GM12878 (cell line): ENCODE measurements around the gene RPS23. TPM values are rescaled to one million over a fixed set of nuclear protein-coding genes. Genes with fewer than 3 reads are reported as not detected.

Experiments
- ATAC-seq: fragments of 200-7000 bp; cut with Tn5 transposase; 3 replicates; pipeline ENCODE4 v1.9.1; 2020; ENCODE audit warnings: mild to moderate bottlenecking, moderate library complexity
- BruUV-seq: library from RNA; stranded (reverse); fragments of 400-500 nt; replicated peaks from 2 replicates; lab custom pipeline; 2021; lab: Mats Ljungman, UMichigan
- CTCF ChIA-PET: fragments of 300-600 bp; sonication (Branson Sonifier 250); formaldehyde crosslinking; extraction: SDS; loops from one replicate; lab custom pipeline; 2021; ENCODE audit warnings: inconsistent platforms; lab: Yijun Ruan, JAX
- POLR2A ChIA-PET: fragments of 350-600 bp; formaldehyde crosslinking; extraction: SDS; loops from one replicate; lab custom pipeline; 2021; ENCODE audit warnings: inconsistent platforms; lab: Charles Lee
- RAD21 ChIA-PET: fragments of 300-600 bp; sonication (Branson Sonifier 250); formaldehyde crosslinking; loops from one replicate; lab custom pipeline; 2023; ENCODE audit warnings: antibody characterized with exemption; ENCODE audit not compliant: unreplicated experiment; lab: Charles Lee
- SMC1A ChIA-PET: fragments of 300-600 bp; sonication (Branson Sonifier 250); formaldehyde crosslinking; loops from one replicate; lab custom pipeline; 2023; ENCODE audit not compliant: unreplicated experiment, uncharacterized antibody; lab: Charles Lee
- DNase-seq: peaks from one replicate; pipeline ENCODE4 v3.0.0-alpha.2; 2011; ENCODE audit warnings: low read depth, low spot score
- FAIRE-seq: peaks from 3 replicates; lab custom pipeline; 2011; peaks lifted over from hg19 to GRCh38; lab: Jason Lieb, UNC
- H2AFZ ChIP-seq: 2 replicates; pipeline ENCODE4 v1.6.0; 2011; ENCODE audit warnings: low read depth, low read length, control low read depth; ENCODE audit not compliant: control insufficient read depth
- H3K27ac ChIP-seq: 2 replicates; pipeline ENCODE4 v1.5.1; 2011; ENCODE audit warnings: control low read depth; ENCODE audit not compliant: control insufficient read depth, insufficient read depth
- H3K27me3 ChIP-seq, 2 experiments: replicated peaks in 1 of 2; 2 replicates each; pipeline versions ENCODE4 v1.6.0 to v1.6.1; 2011; ENCODE audit warnings: low read length in 1 of 2; ENCODE audit not compliant: control insufficient read depth in 2 of 2, insufficient read depth in 2 of 2
- H3K36me3 ChIP-seq, 2 experiments: 2 replicates each; pipeline ENCODE4 v1.5.1; 2011; ENCODE audit warnings: low read length in 1 of 2; ENCODE audit not compliant: control insufficient read depth in 2 of 2, insufficient read depth in 2 of 2
- H3K4me1 ChIP-seq: 2 replicates; pipeline ENCODE4 v1.6.1; 2011; ENCODE audit warnings: mild to moderate bottlenecking, low read length, moderate library complexity, mixed read lengths; ENCODE audit not compliant: control insufficient read depth, insufficient read depth
- H3K4me2 ChIP-seq: 2 replicates; pipeline ENCODE4 v1.6.0; 2011; ENCODE audit warnings: control low read depth; ENCODE audit not compliant: control insufficient read depth, insufficient read depth
- H3K4me3 ChIP-seq: fragments of 200-600 bp; sonication (generic); 2 replicates; pipeline ENCODE4 v1.5.1; 2016
- H3K79me2 ChIP-seq: 2 replicates; pipeline ENCODE4 v1.6.0; 2011; ENCODE audit warnings: low read length; ENCODE audit not compliant: control insufficient read depth, insufficient read depth
- H3K9ac ChIP-seq: 2 replicates; pipeline ENCODE4 v1.8.0; 2011; ENCODE audit warnings: low read length, control low read depth, mixed read lengths; ENCODE audit not compliant: control insufficient read depth, insufficient read depth
- H3K9me3 ChIP-seq: replicated peaks from 3 replicates; pipeline ENCODE4 v1.5.1; 2011; ENCODE audit warnings: mild to moderate bottlenecking, low read length; ENCODE audit not compliant: control insufficient read depth, insufficient read depth
- H4K20me1 ChIP-seq: 2 replicates; pipeline ENCODE4 v1.6.0; 2011; ENCODE audit not compliant: control insufficient read depth, insufficient read depth
- ATF2 ChIP-seq: IDR thresholded peaks from 2 replicates; pipeline ENCODE4 v1.6.1; 2012; ENCODE audit warnings: low read length, inconsistent platforms
- BRCA1 ChIP-seq: IDR thresholded peaks from 2 replicates; pipeline ENCODE4 v1.6.1; 2011; ENCODE audit warnings: low read depth, low read length, improper control_type of control experiment
- CEBPB ChIP-seq, 2 experiments: fragments of 150-350 bp in 1 of 2; IDR thresholded peaks; 2 replicates each; pipeline ENCODE4 v1.6.1; 2012 to 2014; ENCODE audit warnings: low read depth in 2 of 2, low read length in 2 of 2, borderline replicate concordance in 1 of 2, inconsistent platforms in 1 of 2
- FOXM1 ChIP-seq: IDR thresholded peaks from 2 replicates; pipeline ENCODE4 v1.6.1; 2012; ENCODE audit warnings: low read depth, mild to moderate bottlenecking, inconsistent platforms, low read length, moderate library complexity
- GABPA ChIP-seq: IDR thresholded peaks from 2 replicates; pipeline ENCODE4 v1.6.1; 2014; ENCODE audit warnings: antibody characterized with exemption, low read depth, mild to moderate bottlenecking, inconsistent platforms
- MYB ChIP-seq: fragments of 150-350 bp; IDR thresholded peaks from 2 replicates; pipeline ENCODE4 v1.6.1; 2014; ENCODE audit warnings: mild to moderate bottlenecking, low read depth, low read length, borderline replicate concordance
- MYC ChIP-seq: IDR thresholded peaks from 2 replicates; pipeline ENCODE4 v1.6.1; 2011; ENCODE audit warnings: mild to moderate bottlenecking, low read length, moderate library complexity, inconsistent platforms; ENCODE audit not compliant: insufficient read depth, insufficient replicate concordance, insufficient read length, severe bottlenecking
- POU2F2 ChIP-seq: IDR thresholded peaks from 3 replicates; pipeline ENCODE4 v1.6.1; 2011; ENCODE audit warnings: low read depth, mild to moderate bottlenecking, low read length, borderline replicate concordance
- SIX5 ChIP-seq: IDR thresholded peaks from 2 replicates; pipeline ENCODE4 v1.6.1; 2011; ENCODE audit warnings: mild to moderate bottlenecking, low read depth, low read length, moderate library complexity; ENCODE audit not compliant: severe bottlenecking
- ZBTB11 ChIP-seq: fragments of 450-650 bp; formaldehyde crosslinking; IDR thresholded peaks from 2 replicates; pipeline ENCODE4 v1.5.0; 2022; ENCODE audit warnings: mild to moderate bottlenecking, missing genetic modification characterization
- ZBTB4 ChIP-seq: fragments of 450-650 bp; formaldehyde crosslinking; IDR thresholded peaks from 2 replicates; pipeline ENCODE4 v1.4.0; 2022; ENCODE audit warnings: mild to moderate bottlenecking, moderate library complexity
- in situ Hi-C: fragments of 300-500 bp; cut with MboI; formaldehyde crosslinking; loops from 9 replicates; pipeline ENCODE4 v1.14.3; 2018; ENCODE audit warnings: mixed read lengths
- intact Hi-C: fragments of 100-400 bp; cut with micrococcal nuclease; formaldehyde crosslinking; loops from one replicate; pipeline ENCODE4 v1.14.2; 2022; ENCODE audit not compliant: unreplicated experiment
- polyA plus RNA-seq, 11 experiments: library from polyadenylated mRNA; depleted of rRNA in 4 of 11; unstranded in 6 of 11; stranded (reverse) in 5 of 11; fragments of >200 nt; fragmentation: Nextera tagmentation in 4 of 11; fragmentation: Illumina TruSeq in 1 of 11; extraction: Ambion mirVana in 4 of 11; extraction: Trizol in 1 of 11; gene quantifications; 1 replicate in 1 of 11; 2 replicates in 10 of 11; pipeline versions ENCODE4 v1.2.1 to v1.2.3, GENCODE V29; 2011 to 2016; ENCODE audit warnings: inconsistent platforms in 2 of 11, missing spikeins in 2 of 11, low read depth in 1 of 11
- total RNA-seq, 4 experiments: library from RNA; depleted of rRNA in 3 of 4; stranded (reverse); fragments of >200 nt in 3 of 4; fragmentation: Illumina TruSeq in 1 of 4; extraction: Trizol in 1 of 4; gene quantifications; 2 replicates each; pipeline versions ENCODE4 v1.2.1 to v1.2.3, GENCODE V29; 2013 to 2021

The RPS23 gene
- total and polyA plus RNA-seq, 10 of the 15 experiments (the other 5 are each of a cell fraction or from before 2014, with no cell fraction given), result 2,489 to 8,145 (median 5,256) TPM

- BruUV-seq, result no TSS peak
- intact Hi-C loops, result no loop called here
- ChIA-PET POLR2A (no interaction called here), SMC1A (no interaction called here), RAD21 (no interaction called here), CTCF (no interaction called here)
- DNase-seq (no peak), FAIRE-seq (no peak), ATAC-seq (no peak)
- no peak overlapping the region for H3K27ac ChIP-seq
- H3K4me1 ChIP-seq, result no peaks in the 10 kb centered on the region
- H2AFZ ChIP-seq, result no peak overlapping the region
- H3K9me3 ChIP-seq, result no peaks in the 10 kb centered on the region
- no peak overlapping the region for H3K9ac ChIP-seq
- in situ Hi-C loops, result no loop called here
- no peaks in the 10 kb centered on the region for H3K27me3 ChIP-seq
- no peaks in the 10 kb centered on the region for H4K20me1 ChIP-seq
- H3K79me2 ChIP-seq, result no peaks in the 10 kb centered on the region
- H3K36me3 ChIP-seq, result no peaks in the 10 kb centered on the region
- H3K4me2 ChIP-seq, result no peak overlapping the region
- H3K4me3 ChIP-seq, result no peak overlapping the region
- no peak for TF ChIP-seq CEBPB (IDR thresholded peaks at IDR 0.05; ENCODE audit: borderline replicate concordance in 1 of 2, low read depth in 2 of 2, low read length in 2 of 2)
- no peak for TF ChIP-seq SIX5
- no peak for TF ChIP-seq BRCA1
- no peak for TF ChIP-seq ZBTB11 (CRISPR knock-in tag)
- TF ChIP-seq MYC, result no peak
- TF ChIP-seq ZBTB4, result no peak
- no peak for TF ChIP-seq GABPA
- TF ChIP-seq ATF2, result no peak
- TF ChIP-seq POU2F2, result no peak
- TF ChIP-seq MYB, result no peak
- TF ChIP-seq FOXM1, result no peak
These were observed 49.8 kb upstream of the RPS23 start for GRCh38 chr5:82327941-82328340.
